KBM-7 (cell line): ENCODE measurements around the gene UNC93A.
"Not testable (repeated sequence)": the region's sequence is repeated elsewhere in the genome, so short reads cannot be mapped to it uniquely, and the experiment has no call there.

ENCODE experiments used
- DNase-seq: peaks from one replicate; pipeline ENCODE4 v3.0.0-alpha.2; 2015
- in situ Hi-C: fragments of 300-500 bp; cut with MboI; formaldehyde crosslinking; loops from 2 replicates; pipeline ENCODE4 v1.14.3; 2020; ENCODE audit warnings: low sequenced_read_pairs, low pct_unique_long_range_greater_than_20kb, mixed read lengths

UNC93A gene

GRCh38 chr6:167268683-167269280, 22.3 kb upstream of the UNC93A start:
- in situ Hi-C loops: no loop called here

DNA sequence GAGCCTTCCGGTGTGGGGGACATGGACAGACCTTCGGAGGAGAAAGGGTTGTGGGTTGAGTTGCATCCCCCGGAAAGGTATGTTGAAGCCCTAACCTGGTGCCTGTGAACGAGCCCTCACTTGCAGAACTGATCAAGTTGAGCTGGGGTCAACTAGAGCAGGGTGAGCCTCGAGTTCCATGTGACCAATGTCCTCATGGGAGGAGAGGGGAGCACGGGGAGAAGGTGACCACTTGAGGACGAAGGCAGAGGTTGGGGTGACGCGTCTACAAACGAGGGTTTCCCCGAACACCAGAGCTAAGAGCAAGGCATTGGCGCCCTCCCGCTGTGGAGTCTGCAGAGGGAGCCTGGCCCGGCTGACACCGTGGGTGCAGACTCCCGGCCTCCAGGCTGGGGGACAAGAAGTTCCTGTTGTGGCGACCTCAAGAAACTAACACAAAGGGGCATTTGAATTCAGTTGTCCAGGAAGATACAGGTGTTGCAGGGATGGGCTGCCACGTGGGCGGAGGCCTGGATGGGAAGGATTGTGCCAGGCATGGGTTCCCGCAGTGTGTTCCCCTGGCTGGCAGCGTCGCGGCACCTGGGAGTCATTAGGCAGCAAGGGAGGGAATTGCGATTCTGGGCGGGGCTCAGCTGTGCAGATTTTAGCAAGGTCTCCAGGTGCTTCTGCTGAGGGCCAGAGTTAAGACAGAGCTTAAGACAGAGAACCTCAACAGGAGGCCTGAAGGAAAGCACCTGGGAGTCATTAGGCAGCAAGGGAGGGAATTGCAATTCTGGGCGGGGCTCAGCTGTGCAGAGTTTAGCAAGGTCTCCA, 20.4 kb upstream of the UNC93A start:
- DNase-seq: no peak
- in situ Hi-C loops: no loop called here

More at GRCh38 chr6:167268683-167269280, 22.3 kb upstream of the UNC93A start:
- no peak for DNase-seq

DNA sequence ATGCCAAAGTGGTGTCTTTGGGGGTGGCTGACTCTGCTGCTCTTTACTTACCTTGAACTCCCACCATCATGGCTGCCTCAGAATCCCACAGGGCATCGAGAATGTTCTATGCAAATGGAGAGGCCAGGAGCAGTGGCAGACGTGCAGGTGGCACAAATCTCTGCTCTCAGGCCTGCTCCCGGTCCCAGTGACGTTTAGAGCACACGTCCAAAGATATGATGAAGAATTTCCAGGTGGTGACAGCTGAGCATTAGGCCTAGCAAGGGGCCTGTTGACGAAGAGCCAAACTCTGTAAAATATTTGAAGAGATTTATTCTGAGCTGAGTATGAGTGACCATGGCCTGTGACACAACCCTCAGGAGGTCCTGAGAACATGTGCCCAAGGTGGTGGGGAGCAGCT, 19.0 kb upstream of the UNC93A start:
- no peak for DNase-seq
- in situ Hi-C loops: no loop called here

- no peak for DNase-seq
- in situ Hi-C loops: no loop called here
Measured at GRCh38 chr6:167272696-167273379, 18.3 kb upstream of the UNC93A start.

- DNase-seq: no peak
- in situ Hi-C loops: no loop called here
Measured at GRCh38 chr6:167274270-167274669, 16.8 kb upstream of the UNC93A start.

- no peak for DNase-seq
- in situ Hi-C loops: no loop called here
Measured at GRCh38 chr6:167275001-167275400, 16.1 kb upstream of the UNC93A start.

DNA sequence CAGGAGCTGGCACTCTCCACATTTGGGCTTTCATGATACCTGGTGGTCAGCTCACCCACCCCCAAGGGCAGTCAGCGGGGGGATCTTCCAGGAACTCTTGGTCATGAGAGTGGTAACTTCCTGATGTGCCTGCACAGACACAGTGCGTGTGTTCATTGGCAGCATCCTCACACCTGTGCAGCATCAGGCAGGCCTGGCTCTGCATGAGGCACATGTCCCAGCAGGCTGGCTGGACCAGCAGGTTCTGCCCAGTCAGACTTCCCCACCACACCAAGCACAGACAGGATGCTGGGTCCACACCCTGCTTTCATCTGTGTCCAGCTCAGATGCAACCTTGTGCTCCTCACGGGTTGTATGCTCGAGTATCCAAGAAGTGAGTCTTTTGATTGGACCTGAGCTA, 15.7 kb upstream of the UNC93A start:
- no peak for DNase-seq
- in situ Hi-C loops: no loop called here

- in situ Hi-C loops: no loop called here
- DNase-seq: no peak
Measured at GRCh38 chr6:167276772-167277533, 14.2 kb upstream of the UNC93A start.

DNA sequence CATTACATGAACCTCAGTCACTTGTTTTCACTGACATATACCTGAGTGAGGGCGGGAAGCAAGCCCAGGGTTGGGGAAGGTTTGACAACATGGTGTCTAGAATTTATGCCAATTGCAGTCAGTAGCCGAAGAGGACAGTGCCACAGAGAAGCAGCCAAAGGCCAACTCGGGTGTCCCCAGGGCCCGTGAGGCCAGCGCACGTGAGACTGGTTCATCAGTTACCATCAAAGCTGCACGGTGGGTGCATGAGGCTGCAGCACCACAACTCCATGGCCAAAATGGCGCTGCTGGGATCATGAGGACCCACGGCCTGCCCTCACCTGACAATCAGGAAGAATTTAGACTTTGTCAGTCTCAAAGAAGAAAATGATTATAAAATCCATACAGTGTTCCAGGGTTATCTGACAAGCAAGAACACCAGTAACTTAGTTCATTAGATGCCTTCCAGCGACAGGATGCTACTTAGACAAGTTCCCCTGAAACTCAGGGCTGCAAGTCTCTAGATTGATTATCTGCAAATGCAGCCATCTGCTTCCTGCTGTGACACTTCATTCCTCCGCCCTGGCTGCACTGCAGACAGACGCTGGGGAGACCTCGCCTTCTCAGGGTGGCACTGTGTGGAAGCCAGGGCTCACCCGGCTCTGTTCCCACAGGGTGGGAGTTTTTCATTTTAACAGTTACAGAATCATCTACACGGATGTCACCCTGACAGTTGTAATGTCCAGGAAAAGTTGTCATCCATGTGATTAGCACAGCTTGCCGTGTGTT, 12.8 kb upstream of the UNC93A start:
- in situ Hi-C loops, DNase-seq: not testable (repeated sequence)

DNA sequence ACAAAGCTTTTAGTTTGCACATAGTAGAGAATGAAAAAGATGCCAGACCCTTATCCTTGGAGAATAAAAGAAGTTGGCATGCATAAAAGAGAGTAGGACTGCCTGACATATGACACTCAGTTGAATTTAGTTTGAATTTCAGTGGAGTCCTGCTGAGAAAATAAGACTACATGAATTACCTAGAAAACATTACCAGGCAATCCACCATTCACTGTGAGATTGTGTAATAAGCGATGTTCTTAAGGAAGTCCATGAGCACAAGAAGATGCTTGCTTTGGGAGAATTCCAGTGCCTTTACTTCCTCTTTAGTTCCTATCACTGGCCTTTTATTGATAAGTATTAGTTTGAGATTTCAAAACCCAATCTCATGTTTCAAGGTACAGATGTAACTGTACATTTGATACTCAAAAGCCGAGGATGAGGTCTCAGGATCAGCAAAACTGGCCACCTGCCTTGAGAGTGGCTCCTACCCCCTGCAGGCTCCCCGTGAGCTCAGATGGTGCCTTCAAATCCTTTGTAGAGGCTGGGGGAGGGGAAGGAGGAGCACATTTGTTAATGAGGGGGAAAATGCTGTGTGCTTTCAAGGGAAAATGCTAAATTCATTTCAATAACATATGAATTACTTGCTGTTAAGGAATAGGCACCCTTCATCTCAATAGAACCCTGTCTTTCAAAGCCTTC, 11.2 kb upstream of the UNC93A start:
- no peak for DNase-seq

DNA sequence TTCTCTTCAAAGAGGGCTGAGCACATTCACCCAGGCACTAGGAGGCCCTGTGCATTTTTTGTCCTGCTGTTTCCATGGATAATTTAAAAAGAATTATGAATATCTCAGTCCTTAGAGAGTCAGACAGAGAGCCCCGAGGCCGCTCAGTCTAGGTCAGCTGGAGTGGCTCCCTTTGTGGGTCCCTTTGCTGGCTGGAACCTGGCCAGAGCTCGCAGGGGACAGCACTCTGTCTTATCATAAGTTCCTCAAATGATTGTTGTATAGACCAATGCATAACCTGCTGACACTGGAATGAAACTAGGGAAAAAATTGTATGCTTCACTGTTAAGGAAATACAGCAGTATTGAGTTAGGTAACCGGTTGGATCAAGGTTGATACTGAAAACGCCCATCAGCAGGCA, 10.6 kb upstream of the UNC93A start:
- DNase-seq, in situ Hi-C loops: not testable (repeated sequence)

More for the DNA sequence above, 11.2 kb upstream of the UNC93A start:
- in situ Hi-C loops: no loop called here

GRCh38 chr6:167282165-167282564, 8.9 kb upstream of the UNC93A start:
- in situ Hi-C loops: no loop called here

GRCh38 chr6:167284565-167284964, 6.5 kb upstream of the UNC93A start:
- in situ Hi-C loops, DNase-seq: not testable (repeated sequence)

More at GRCh38 chr6:167282165-167282564, 8.9 kb upstream of the UNC93A start:
- no peak for DNase-seq

- in situ Hi-C loops: no loop called here
Measured at GRCh38 chr6:167285077-167285770, 5.9 kb upstream of the UNC93A start.

GRCh38 chr6:167287513-167288048, 3.5 kb upstream of the UNC93A start:
- in situ Hi-C loops: no loop called here
- no peak for DNase-seq

More at GRCh38 chr6:167285077-167285770, 5.9 kb upstream of the UNC93A start:
- no peak for DNase-seq

DNA sequence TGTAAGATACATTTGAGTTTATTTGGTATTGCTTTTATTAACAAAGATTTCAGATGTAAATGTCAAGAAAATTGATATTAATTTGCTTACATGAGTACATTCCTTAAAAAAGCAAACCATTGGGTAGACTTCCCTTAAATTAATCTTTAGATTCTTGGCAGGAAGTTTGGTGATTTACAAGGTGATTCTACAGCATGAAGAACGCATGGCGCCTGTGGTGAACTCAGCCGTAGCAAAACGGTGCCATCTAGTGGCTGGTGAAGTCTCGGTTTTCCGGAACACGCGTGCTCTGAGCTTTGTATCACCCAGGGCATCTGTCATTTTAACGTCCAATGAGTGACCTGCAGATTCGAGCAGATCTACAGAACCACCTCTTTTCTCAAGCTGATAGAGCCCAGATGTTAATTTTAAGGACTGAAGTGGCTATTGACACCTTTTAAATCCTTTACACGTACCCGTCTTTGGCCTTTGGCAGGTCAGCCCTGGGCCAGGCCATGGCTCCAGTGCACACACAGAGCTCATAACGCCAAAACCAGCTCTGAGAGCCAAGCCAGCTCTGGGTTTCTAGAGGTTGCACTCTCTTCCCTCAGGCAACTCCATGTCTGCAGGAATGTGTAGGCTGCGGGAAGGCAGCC, 2.4 kb upstream of the UNC93A start:
- DNase-seq: peak; percentile 33
- in situ Hi-C loops: not testable (repeated sequence)

GRCh38 chr6:167289291-167289690, 1.8 kb upstream of the UNC93A start:
- DNase-seq, in situ Hi-C loops: not testable (repeated sequence)
